ENCODE data around the gene ZNF616.

- TF ChIP-seq, protein P1, sequence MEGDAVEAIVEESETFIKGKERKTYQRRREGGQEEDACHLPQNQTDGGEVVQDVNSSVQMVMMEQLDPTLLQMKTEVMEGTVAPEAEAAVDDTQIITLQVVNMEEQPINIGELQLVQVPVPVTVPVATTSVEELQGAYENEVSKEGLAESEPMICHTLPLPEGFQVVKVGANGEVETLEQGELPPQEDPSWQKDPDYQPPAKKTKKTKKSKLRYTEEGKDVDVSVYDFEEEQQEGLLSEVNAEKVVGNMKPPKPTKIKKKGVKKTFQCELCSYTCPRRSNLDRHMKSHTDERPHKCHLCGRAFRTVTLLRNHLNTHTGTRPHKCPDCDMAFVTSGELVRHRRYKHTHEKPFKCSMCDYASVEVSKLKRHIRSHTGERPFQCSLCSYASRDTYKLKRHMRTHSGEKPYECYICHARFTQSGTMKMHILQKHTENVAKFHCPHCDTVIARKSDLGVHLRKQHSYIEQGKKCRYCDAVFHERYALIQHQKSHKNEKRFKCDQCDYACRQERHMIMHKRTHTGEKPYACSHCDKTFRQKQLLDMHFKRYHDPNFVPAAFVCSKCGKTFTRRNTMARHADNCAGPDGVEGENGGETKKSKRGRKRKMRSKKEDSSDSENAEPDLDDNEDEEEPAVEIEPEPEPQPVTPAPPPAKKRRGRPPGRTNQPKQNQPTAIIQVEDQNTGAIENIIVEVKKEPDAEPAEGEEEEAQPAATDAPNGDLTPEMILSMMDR (IDR thresholded peaks at IDR 0.05): no peak
- TF ChIP-seq MXD4 (CRISPR knock-in tag; IDR thresholded peaks at IDR 0.05; ENCODE audit: borderline replicate concordance): no peak
- no peak for TF ChIP-seq ZNF121 (CRISPR knock-in tag; IDR thresholded peaks at IDR 0.05)
- TF ChIP-seq, protein P2, sequence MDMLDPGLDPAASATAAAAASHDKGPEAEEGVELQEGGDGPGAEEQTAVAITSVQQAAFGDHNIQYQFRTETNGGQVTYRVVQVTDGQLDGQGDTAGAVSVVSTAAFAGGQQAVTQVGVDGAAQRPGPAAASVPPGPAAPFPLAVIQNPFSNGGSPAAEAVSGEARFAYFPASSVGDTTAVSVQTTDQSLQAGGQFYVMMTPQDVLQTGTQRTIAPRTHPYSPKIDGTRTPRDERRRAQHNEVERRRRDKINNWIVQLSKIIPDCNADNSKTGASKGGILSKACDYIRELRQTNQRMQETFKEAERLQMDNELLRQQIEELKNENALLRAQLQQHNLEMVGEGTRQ (CRISPR knock-in tag; IDR thresholded peaks at IDR 0.05): no peak
- TF ChIP-seq NR3C1 (CRISPR knock-in tag; conservative IDR thresholded peaks at IDR 0.05; ENCODE audit: low read depth): no peak
- no peak for TF ChIP-seq NFE2L1 (CRISPR knock-in tag; IDR thresholded peaks at IDR 0.05)
Measured at GRCh38 chr19:52176574-52176973, 36.8 kb upstream of the ZNF616 start.

Measured in WTC11 (cell line).